H9 (cell line): ENCODE data around the gene TTC13. TPM values are rescaled to one million over a fixed set of nuclear protein-coding genes. Genes with fewer than 3 reads are reported as not detected.

Experiments
- DNase-seq: peaks from one replicate; pipeline ENCODE4 v3.0.0-alpha.2; 2017
- H2AFZ ChIP-seq: one replicate; pipeline ENCODE4 v1.6.1; 2013; ENCODE audit warnings: mild to moderate bottlenecking, low read length, control low read depth, moderate library complexity
- H2AK5ac ChIP-seq: 2 replicates; pipeline ENCODE4 v1.6.1; 2013; ENCODE audit warnings: low read length, control low read depth, mixed read lengths; ENCODE audit not compliant: insufficient read length
- H2BK120ac ChIP-seq: one replicate; pipeline ENCODE4 v1.6.1; 2013; ENCODE audit warnings: low read depth, mild to moderate bottlenecking, low read length, control low read depth, inconsistent platforms; ENCODE audit not compliant: poor library complexity, severe bottlenecking
- H2BK12ac ChIP-seq: 2 replicates; pipeline ENCODE4 v1.6.1; 2013; ENCODE audit warnings: low read length, control low read depth, mixed read lengths, low read depth; ENCODE audit not compliant: insufficient read length
- H2BK15ac ChIP-seq: 2 replicates; pipeline ENCODE4 v1.6.1; 2013; ENCODE audit warnings: low read depth, low read length, control low read depth
- H2BK20ac ChIP-seq: one replicate; pipeline ENCODE4 v1.6.1; 2013; ENCODE audit warnings: low read depth, mild to moderate bottlenecking, low read length, control low read depth, inconsistent platforms; ENCODE audit not compliant: poor library complexity, severe bottlenecking
- H2BK5ac ChIP-seq: 2 replicates; pipeline ENCODE4 v1.6.1; 2013; ENCODE audit warnings: low read length, control low read depth, mixed read lengths; ENCODE audit not compliant: insufficient read length
- H3K14ac ChIP-seq: 2 replicates; pipeline ENCODE4 v1.6.1; 2013; ENCODE audit warnings: low read length, control low read depth; ENCODE audit not compliant: insufficient read depth
- H3K18ac ChIP-seq: 2 replicates; pipeline ENCODE4 v1.6.1; 2013; ENCODE audit warnings: low read depth, mild to moderate bottlenecking, mixed read lengths, low read length, control low read depth; ENCODE audit not compliant: insufficient read length
- H3K23ac ChIP-seq: 2 replicates; pipeline ENCODE4 v1.6.1; 2013; ENCODE audit warnings: low read length, control low read depth, mixed read lengths, low read depth; ENCODE audit not compliant: insufficient read length
- H3K23me2 ChIP-seq: 2 replicates; pipeline ENCODE4 v1.6.1; 2013; ENCODE audit warnings: low read depth, mild to moderate bottlenecking, mixed read lengths, low read length, control low read depth; ENCODE audit not compliant: insufficient read length, poor library complexity, severe bottlenecking
- H3K27ac ChIP-seq: 2 replicates; pipeline ENCODE4 v1.5.1; 2013; ENCODE audit warnings: low read length, control low read depth, mixed read lengths, low read depth; ENCODE audit not compliant: insufficient read length
- H3K27me3 ChIP-seq: 2 replicates; pipeline ENCODE4 v1.6.1; 2013; ENCODE audit warnings: low read length, control low read depth, inconsistent platforms; ENCODE audit not compliant: insufficient read depth
- H3K4ac ChIP-seq: 2 replicates; pipeline ENCODE4 v1.6.1; 2013; ENCODE audit warnings: low read depth, mild to moderate bottlenecking, control low read depth, inconsistent platforms, low read length, moderate library complexity
- H3K4me1 ChIP-seq: 2 replicates; pipeline ENCODE4 v1.6.1; 2013; ENCODE audit warnings: low read length, control low read depth, inconsistent platforms; ENCODE audit not compliant: insufficient read depth
- H3K4me2 ChIP-seq: 2 replicates; pipeline ENCODE4 v1.6.1; 2013; ENCODE audit warnings: low read length, control low read depth, mixed read lengths; ENCODE audit not compliant: insufficient read length, insufficient read depth
- H3K56ac ChIP-seq: 2 replicates; pipeline ENCODE4 v1.6.1; 2013; ENCODE audit warnings: low read depth, mild to moderate bottlenecking, mixed read lengths, low read length, control low read depth; ENCODE audit not compliant: insufficient read length
- H3K79me1 ChIP-seq: 2 replicates; pipeline ENCODE4 v1.6.1; 2013; ENCODE audit warnings: low read depth, mild to moderate bottlenecking, moderate library complexity, low read length, control low read depth, inconsistent platforms; ENCODE audit not compliant: insufficient read depth, poor library complexity, severe bottlenecking
- H3K79me2 ChIP-seq: 2 replicates; pipeline ENCODE4 v1.6.1; 2013; ENCODE audit warnings: low read length, control low read depth, inconsistent platforms; ENCODE audit not compliant: insufficient read depth
- H3K9ac ChIP-seq: 2 replicates; pipeline ENCODE4 v1.6.1; 2013; ENCODE audit warnings: low read length, control low read depth, mixed read lengths; ENCODE audit not compliant: insufficient read length; ENCODE audit errors: extremely low read depth
- H3K9me3 ChIP-seq: one replicate; pipeline ENCODE4 v1.6.1; 2013; ENCODE audit warnings: low read depth, low read length, inconsistent platforms; ENCODE audit not compliant: control insufficient read depth
- H3T11ph ChIP-seq: one replicate; pipeline ENCODE4 v1.6.1; 2013; ENCODE audit warnings: mild to moderate bottlenecking, low read length, control low read depth, inconsistent platforms
- H4K20me1 ChIP-seq: one replicate; pipeline ENCODE4 v1.6.1; 2013; ENCODE audit not compliant: control insufficient read depth, insufficient read length, insufficient read depth
- H4K5ac ChIP-seq: 2 replicates; pipeline ENCODE4 v1.6.1; 2013; ENCODE audit warnings: low read depth, mild to moderate bottlenecking, mixed read lengths, low read length, control low read depth; ENCODE audit not compliant: insufficient read length
- H4K8ac ChIP-seq: replicated peaks from 2 replicates; pipeline ENCODE4 v1.6.1; 2013; ENCODE audit warnings: low read length, control low read depth, mixed read lengths, low read depth; ENCODE audit not compliant: insufficient read length
- H4K91ac ChIP-seq: 2 replicates; pipeline ENCODE4 v1.6.1; 2013; ENCODE audit warnings: low read depth, mild to moderate bottlenecking, moderate library complexity, mixed read lengths, low read length, control low read depth; ENCODE audit not compliant: insufficient read length
- H3K27ac Mint-ChIP-seq, 3 experiments: 2 replicates in 2 of 3; 3 replicates in 1 of 3; pipeline ENCODE4 v1.8.0; 2020 to 2021; ENCODE audit warnings: mixed read lengths in 3 of 3, mild to moderate bottlenecking in 1 of 3, moderate library complexity in 1 of 3
- H3K27me3 Mint-ChIP-seq: 2 replicates; pipeline ENCODE4 v1.8.0; 2021; ENCODE audit warnings: low read depth, mild to moderate bottlenecking, moderate library complexity, mixed read lengths
- H3K36me3 Mint-ChIP-seq, 3 experiments: 2 replicates in 2 of 3; 3 replicates in 1 of 3; pipeline ENCODE4 v1.8.0; 2020 to 2021; ENCODE audit warnings: low read depth in 3 of 3, mixed read lengths in 3 of 3; ENCODE audit not compliant: insufficient read depth in 1 of 3
- H3K4me1 Mint-ChIP-seq, 2 experiments: 2 replicates each; pipeline ENCODE4 v1.8.0; 2020; ENCODE audit warnings: mixed read lengths in 2 of 2
- H3K4me3 Mint-ChIP-seq, 2 experiments: 2 replicates in 1 of 2; 3 replicates in 1 of 2; pipeline ENCODE4 v1.8.0; 2020 to 2021; ENCODE audit warnings: mild to moderate bottlenecking in 2 of 2, mixed read lengths in 2 of 2, moderate library complexity in 1 of 2
- H3K9me3 Mint-ChIP-seq, 2 experiments: 2 replicates in 1 of 2; 3 replicates in 1 of 2; pipeline ENCODE4 v1.8.0; 2020; ENCODE audit warnings: mild to moderate bottlenecking in 2 of 2, mixed read lengths in 2 of 2, moderate library complexity in 1 of 2
- WGBS: extraction: QIAGEN DNeasy Blood & Tissue Kit; methylation state at CpG from one replicate; pipeline ENCODE4 v1.1.7; 2013; ENCODE audit warnings: missing lambda C conversion rate, low lambda C conversion rate, mixed read lengths; ENCODE audit not compliant: insufficient read length; ENCODE audit errors: extremely low coverage; 5-methylcytosine and 5-hydroxymethylcytosine counted together
- total RNA-seq: library from RNA; stranded (reverse); gene quantifications from 2 replicates; pipeline ENCODE4 v1.2.1, GENCODE V29; 2021
- TF ChIP-seq, protein P1 (sequence below): fragments of 200-600 bp; sonication (generic); conservative IDR thresholded peaks from 3 replicates; pipeline ENCODE4 v1.8.0; 2021; ENCODE audit warnings: antibody characterized with exemption, mild to moderate bottlenecking

Gene TTC13
- total RNA-seq, 1 experiment from 2014 or later: 7.6 TPM

DNA sequence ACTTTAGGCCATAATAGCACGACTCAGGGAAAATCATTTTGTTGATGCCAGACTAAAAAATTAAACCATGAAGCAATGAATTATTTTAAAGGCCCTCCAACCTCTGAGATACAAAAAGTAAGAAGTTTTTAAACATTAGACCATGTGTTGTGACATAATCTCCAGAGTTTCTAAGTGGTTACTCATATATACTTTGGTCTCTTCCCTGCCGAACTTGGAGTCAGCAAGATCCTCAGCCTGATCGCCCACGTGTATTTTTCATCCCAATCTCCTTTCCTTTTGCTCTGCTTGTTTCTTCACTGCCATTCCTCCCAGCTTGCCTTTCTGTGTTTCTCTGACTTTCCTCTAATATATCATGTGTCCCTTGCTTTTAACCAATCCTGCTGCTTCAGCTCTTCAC is 4.0 kb upstream of the TTC13 start:
- H3K14ac ChIP-seq: no peak overlapping the region
- H3K23ac ChIP-seq: no peak overlapping the region
- no peak overlapping the region for H2BK15ac ChIP-seq
- H4K91ac ChIP-seq: no peak overlapping the region
- Mint-ChIP-seq H3K4me3 (no peak overlapping the region), H3K36me3 (peaks cover 0 to 7% (median 5%) of the 10 kb centered on the region in 3 experiments; a peak in 5 of 7 replicates), H3K27ac (no peak overlapping the region), H3K4me1 (peaks cover 25 to 36% of the 10 kb centered on the region in 2 experiments), H3K9me3 (no peaks in the 10 kb centered on the region; a peak in 1 of 5 replicates), H3K27me3 (peaks cover 2% of the 10 kb centered on the region)
- peaks cover 66% of the 10 kb centered on the region for H3K27me3 ChIP-seq
- TF ChIP-seq, protein P1, sequence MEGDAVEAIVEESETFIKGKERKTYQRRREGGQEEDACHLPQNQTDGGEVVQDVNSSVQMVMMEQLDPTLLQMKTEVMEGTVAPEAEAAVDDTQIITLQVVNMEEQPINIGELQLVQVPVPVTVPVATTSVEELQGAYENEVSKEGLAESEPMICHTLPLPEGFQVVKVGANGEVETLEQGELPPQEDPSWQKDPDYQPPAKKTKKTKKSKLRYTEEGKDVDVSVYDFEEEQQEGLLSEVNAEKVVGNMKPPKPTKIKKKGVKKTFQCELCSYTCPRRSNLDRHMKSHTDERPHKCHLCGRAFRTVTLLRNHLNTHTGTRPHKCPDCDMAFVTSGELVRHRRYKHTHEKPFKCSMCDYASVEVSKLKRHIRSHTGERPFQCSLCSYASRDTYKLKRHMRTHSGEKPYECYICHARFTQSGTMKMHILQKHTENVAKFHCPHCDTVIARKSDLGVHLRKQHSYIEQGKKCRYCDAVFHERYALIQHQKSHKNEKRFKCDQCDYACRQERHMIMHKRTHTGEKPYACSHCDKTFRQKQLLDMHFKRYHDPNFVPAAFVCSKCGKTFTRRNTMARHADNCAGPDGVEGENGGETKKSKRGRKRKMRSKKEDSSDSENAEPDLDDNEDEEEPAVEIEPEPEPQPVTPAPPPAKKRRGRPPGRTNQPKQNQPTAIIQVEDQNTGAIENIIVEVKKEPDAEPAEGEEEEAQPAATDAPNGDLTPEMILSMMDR: no peak
- no peak for DNase-seq
- H3K4me2 ChIP-seq: no peak overlapping the region
- no peak overlapping the region for H3K4ac ChIP-seq
- no peak overlapping the region for H3T11ph ChIP-seq
- H3K79me2 ChIP-seq: no peaks in the 10 kb centered on the region
- H2BK12ac ChIP-seq: no peak overlapping the region
- H3K23me2 ChIP-seq: peaks cover 9% of the 10 kb centered on the region
- no peaks in the 10 kb centered on the region for H3K9me3 ChIP-seq
- H3K79me1 ChIP-seq: no peaks in the 10 kb centered on the region
- H4K20me1 ChIP-seq: no peaks in the 10 kb centered on the region
- no peak overlapping the region for H3K9ac ChIP-seq
- H4K5ac ChIP-seq: no peak overlapping the region
- no peak overlapping the region for H3K27ac ChIP-seq
- H2BK120ac ChIP-seq: no peak overlapping the region
- no peak overlapping the region for H3K18ac ChIP-seq
- H4K8ac ChIP-seq: no peak overlapping the region
- no peak overlapping the region for H3K56ac ChIP-seq
- WGBS: no CpG with 5 or more reads among the region's 4 CpGs
- H3K4me1 ChIP-seq: 0 out of 2 replicates have a peak, but pooled peaks cover 2% of the 10 kb centered on the region
- H2BK5ac ChIP-seq: no peak overlapping the region
- no peak overlapping the region for H2BK20ac ChIP-seq
- H2AFZ ChIP-seq: no peak overlapping the region
- H2AK5ac ChIP-seq: no peak overlapping the region
